GM19438 (cell line): ENCODE data around the gene PHLDA3.
"Not testable (repeated sequence)": the region's sequence is repeated elsewhere in the genome, so short reads cannot be mapped to it uniquely, and the experiment has no call there.

Experiments
- ATAC-seq: cut with Tn5 transposase; IDR thresholded peaks from one replicate; pipeline ENCODE4 v1.9.1; 2021; ENCODE audit warnings: low read depth; ENCODE audit not compliant: unreplicated experiment

The PHLDA3 gene

DNA sequence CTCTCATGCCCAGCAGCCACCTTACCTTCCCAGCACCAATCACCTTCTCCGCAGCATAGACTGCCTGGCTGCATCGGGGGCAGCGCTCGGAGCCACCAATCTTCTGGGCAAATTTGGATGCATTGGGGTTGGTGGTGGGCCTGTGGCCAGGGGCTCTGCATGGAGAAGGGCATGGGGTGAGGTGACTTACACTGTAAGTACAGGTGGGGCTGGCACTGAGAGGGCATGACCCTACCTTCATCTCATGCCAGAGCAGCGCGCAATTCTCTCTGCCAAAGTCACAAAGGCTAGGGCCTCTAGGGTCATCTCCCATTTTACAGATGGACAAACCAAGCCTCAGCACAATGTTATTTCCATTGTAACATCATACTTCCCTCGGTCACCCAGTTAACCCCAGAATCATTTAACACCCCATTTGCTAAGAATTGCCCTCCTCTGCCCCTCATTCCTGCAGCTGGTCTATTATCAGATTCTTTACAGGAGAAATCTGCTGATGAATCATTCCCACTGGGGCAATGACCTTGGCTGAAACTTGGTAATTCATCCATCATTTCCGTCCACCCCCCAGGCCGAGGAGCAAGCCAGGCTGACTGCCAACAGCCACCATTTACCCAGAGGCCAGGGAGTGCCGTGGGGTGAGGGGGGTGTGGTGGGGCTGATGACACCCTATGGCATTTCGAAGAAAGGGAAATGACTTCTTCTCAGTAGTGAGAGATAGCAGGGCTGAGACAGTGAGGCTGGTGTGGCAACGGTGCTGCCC lies 20.0 kb upstream of the PHLDA3 start:
- ATAC-seq: no peak

- no peak for ATAC-seq
Observed at GRCh38 chr1:201487742-201488141, 18.8 kb upstream of the PHLDA3 start.

GRCh38 chr1:201486187-201486586 lies 17.2 kb upstream of the PHLDA3 start:
- no peak for ATAC-seq

GRCh38 chr1:201485184-201485774 lies 16.3 kb upstream of the PHLDA3 start:
- no peak for ATAC-seq

- no peak for ATAC-seq
Observed at GRCh38 chr1:201483373-201483949, 14.5 kb upstream of the PHLDA3 start.

GRCh38 chr1:201482755-201483154 lies 13.8 kb upstream of the PHLDA3 start:
- ATAC-seq: no peak

- peak; percentile 67 for ATAC-seq
Observed at GRCh38 chr1:201481761-201482493, 12.9 kb upstream of the PHLDA3 start.

DNA sequence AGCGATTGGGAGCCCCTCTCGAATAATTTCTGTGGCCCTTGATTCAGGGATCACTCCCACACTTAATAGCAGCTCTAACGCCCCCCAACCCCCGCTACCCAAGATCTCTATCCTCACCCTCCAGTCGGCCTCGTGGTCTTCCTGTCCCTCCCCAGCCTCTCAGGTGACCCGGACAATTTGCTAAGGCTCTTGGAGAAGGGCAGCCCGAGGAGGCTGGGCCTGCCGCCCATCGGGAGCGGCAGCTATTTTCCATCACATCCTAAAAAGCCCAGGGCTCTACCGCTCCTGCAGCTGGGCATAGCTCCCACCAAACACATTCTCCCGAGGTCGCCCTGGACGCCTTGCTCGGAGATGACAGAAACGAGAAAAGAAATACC lies 12.0 kb upstream of the PHLDA3 start:
- ATAC-seq: no peak

DNA sequence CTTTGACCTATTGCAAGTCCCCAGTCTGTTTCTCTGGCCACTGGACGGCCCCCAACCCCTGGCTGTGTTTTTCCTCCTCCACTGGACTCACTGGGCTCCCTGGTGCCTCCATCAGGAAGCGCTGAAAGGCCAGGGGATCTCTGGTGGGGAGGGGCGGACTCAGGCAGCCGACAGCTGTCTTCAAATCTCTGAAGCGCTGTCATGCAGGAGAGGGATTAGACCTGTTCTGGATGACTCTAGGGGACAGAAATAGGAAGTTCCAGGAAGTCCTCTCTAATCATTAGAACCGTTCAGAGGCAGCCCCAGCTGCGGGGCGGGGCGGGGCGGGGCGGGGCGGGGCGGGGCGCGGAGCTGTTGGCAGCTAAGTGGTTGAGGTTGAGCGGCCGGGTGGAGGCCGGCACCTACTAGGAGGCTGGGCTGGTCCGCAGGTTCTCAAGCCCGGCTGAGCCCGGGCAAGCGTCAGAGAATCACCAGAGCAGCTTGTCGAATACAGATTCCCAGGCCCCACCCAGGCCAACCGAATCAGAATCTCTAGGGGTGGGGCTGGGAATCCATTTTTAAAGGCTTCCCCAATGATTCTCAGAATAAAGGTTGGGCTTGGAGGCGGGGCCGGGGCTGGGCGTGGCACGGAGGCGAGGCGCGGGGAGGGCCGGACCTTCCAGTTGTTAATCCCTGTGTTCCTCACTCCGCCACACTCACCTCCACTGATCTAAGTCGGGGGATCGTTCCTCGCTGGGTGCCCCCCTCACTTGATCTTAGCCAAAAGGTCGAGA lies 11.4 kb upstream of the PHLDA3 start:
- peak; percentile 60 for ATAC-seq

DNA sequence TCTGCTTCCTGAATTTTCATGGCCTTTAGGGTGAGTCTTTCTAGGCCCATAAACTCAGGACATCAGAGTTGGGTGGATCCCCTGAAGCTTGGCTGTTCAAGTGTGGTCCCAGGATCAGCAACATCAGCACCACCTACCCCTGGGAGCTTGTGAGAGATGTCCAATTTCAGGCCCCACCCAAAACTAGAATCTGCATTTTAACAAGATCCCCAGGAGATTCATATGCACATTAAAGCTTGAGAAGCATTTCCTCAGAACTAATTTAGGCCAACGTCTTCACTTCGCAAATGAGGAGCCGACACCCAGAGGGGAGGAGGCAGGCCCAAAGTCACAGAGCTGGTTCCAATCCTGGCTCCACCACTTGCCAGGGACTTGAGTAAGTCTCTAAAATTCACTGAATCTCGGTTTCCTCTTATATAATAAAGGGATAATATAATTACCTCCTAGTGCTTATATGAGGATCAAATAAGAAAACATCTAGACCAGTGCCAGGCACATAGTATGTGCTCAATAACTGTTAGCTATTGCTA lies 10.3 kb upstream of the PHLDA3 start:
- no peak for ATAC-seq

DNA sequence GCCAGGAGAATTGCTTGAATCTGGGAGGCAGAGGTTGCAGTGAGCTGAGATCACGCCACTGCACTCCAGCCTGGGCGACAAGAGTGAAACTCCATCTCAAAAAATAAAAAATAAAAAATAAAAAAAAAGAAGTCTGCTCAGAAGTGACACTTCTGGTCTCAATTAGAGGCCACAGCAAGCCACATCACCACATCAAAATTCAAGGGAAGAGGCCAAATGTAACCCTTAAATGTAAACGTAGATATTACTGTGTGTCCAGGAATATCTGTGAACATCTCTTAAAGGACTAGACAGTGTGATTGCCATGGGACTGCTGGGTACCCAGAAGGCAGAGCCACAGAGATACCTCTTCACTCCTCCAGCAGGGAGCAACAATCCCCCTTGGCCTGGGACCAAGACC lies 9.7 kb upstream of the PHLDA3 start:
- not testable (repeated sequence) for ATAC-seq

DNA sequence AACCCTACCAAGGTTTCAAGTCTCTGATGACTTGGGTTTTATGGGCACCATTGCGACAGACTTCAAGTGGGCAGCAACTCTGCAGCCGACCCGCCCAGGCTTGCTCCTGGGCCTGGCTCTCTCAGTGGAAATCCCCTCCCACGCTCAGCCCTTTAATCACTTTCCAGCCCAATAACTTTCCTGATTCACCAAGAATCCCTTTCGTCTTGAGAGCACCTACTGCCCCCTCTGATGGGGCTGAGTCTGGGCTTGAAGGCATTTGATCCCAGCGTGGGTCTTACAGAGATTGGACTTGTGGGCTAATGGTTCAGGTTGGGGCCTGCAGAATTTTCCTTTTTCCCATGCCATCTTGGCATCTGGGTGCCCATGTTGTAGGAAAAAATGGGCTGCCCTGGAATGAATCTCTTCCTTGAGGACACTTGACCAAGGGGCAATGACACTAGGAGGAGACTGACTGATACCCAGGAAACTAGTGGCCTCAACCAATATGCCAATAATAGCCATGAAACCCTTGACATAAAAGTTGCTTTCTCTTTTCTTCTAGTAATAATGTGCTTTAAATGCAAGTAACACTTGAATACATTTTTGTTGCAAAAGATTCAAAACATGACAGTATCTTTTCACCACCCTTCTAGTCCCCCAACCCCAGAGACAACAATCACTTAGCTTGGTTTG lies 7.8 kb upstream of the PHLDA3 start:
- no peak for ATAC-seq

- no peak for ATAC-seq
Observed at GRCh38 chr1:201475915-201476669, 7.1 kb upstream of the PHLDA3 start.

- no peak for ATAC-seq
Observed at GRCh38 chr1:201475130-201475529, 6.1 kb upstream of the PHLDA3 start.

GRCh38 chr1:201473296-201473695 lies 4.3 kb upstream of the PHLDA3 start:
- no peak for ATAC-seq

- not testable (repeated sequence) for ATAC-seq
Observed at GRCh38 chr1:201472321-201472720, 3.3 kb upstream of the PHLDA3 start.

- ATAC-seq: no peak
Observed at GRCh38 chr1:201471772-201472171, 2.8 kb upstream of the PHLDA3 start.

DNA sequence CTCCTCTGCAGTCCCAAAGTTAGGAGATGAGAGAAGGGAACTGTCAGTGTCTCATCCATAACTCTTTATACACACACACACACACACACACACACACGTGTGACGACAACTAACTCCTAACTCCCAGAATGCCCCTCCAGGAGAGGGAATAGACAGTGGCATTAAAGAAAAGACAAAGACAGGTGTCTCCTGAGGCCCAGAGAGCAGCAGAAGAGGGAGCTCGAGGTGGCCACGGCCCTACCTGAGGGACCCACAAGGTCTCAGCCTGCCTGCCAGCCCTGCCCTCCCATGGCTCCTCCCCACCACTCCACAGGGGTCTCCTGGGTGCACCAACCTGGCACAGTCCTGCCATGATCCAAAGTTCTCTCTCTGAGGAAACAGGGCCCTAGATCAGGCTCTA lies 1.6 kb upstream of the PHLDA3 start:
- ATAC-seq: no peak

DNA sequence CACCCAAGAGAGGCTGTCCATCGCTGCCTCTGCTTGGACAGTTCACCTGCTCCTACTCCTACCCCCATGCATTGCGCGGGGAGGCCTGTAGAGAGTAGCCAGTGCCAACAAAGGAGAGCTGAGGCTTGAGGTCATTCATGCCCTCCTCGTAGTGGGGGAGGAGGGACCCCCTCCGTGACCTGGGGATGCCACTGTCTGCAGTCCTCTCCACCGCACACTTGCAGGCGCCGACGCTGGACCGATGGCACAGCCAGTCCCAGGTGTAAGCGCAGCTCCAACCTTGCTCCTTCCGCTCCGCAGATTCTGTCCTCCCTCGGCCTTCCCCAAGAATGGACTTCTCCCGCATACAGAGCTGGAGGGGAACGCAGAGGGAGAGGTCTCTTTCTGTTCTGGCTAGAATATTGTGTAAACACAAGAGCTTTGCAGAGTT lies 672 bp upstream of the PHLDA3 start:
- no peak for ATAC-seq
